SIG-M5 (cell line): ENCODE data around the gene ASIC2.

ENCODE experiments used
- DNase-seq: peaks from one replicate; lab custom pipeline; 2025; lab: John Stamatoyannopoulos, UW

Gene ASIC2

DNA sequence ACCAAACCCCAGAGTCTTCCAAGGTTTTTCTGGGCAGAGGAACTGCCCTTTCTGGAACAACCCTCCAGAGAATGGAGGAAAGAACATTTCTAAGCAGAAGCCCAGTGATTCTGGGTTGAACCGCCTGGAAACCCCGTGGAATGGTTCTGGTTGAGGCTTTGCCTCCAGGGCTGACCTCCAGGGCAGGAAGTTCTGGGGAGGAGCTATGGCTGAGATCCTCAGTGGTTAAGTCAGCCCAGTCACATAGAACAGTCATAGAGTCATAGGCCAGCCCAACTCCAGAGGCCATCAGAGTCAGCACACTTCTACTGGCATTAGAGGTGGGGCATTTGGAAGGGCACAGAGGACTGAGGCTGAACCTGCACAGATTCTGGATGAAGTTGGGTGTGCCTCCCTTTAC, 235.5 kb downstream of the ASIC2 start:
- DNase-seq = no peak

DNA sequence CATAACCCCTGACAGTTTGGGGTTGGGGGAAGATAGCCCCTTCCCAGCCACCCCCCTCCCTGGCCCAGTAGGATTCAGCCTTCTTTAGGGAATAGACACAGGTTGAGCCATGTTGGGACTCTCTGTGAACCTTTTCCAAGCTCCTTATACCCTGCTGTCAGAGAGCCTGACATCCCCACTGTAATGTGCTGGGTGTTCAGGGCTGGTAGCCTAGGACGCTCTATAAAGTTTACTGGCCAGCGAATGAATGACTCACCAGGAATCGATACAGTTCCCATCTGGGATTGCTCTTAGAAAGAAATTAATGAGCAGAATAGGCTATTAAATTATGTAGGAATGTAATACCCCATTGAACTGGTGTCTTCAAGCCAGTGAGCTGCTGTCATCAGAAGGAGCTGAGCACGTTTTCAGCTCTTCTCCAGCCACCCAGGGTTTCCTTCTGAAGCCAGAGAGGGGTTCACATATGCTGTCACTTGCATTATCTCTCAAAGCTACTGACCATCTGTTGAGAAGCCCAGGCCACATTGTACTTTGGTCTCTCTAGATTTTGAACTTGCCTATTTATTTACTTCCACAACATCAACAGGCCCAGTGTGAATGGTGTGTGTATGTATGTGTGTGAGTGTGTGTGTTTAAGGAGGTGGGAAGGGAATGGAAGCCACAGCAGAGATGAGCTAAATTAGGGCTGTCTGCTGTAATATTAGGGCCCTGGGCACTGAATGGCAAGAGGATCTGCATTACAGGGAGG, 236.5 kb downstream of the ASIC2 start:
- DNase-seq = no peak

- DNase-seq = no peak
These were observed 237.3 kb downstream of the ASIC2 start for GRCh38 chr17:33055746-33056145.

GRCh38 chr17:33055171-33055611, 237.9 kb downstream of the ASIC2 start:
- no peak for DNase-seq

DNA sequence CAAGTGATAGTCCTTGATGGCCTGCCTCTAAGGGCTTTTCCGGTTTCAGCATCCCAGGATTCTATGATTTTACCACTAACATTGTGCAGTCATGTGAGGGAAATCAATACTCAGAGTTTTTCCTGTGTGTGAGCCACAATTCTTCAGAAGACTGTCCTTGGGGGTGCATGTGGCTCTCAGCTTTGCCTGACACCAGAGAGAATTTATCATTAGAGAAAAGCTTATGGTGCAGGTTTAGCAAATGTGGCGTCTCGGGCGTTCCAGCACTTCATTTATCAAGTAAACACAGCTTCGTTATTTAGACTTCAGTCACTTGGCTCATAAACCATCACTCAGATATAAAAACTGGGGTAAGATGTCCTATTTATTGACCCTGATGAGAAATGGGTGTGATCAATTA, 238.7 kb downstream of the ASIC2 start:
- no peak for DNase-seq

GRCh38 chr17:33053676-33054075, 239.4 kb downstream of the ASIC2 start:
- no peak for DNase-seq

GRCh38 chr17:33052856-33053255, 240.2 kb downstream of the ASIC2 start:
- no peak for DNase-seq

- no peak for DNase-seq
These were observed 242.4 kb downstream of the ASIC2 start for GRCh38 chr17:33050611-33051140.

GRCh38 chr17:33049781-33050414, 243.2 kb downstream of the ASIC2 start:
- DNase-seq = no peak

DNA sequence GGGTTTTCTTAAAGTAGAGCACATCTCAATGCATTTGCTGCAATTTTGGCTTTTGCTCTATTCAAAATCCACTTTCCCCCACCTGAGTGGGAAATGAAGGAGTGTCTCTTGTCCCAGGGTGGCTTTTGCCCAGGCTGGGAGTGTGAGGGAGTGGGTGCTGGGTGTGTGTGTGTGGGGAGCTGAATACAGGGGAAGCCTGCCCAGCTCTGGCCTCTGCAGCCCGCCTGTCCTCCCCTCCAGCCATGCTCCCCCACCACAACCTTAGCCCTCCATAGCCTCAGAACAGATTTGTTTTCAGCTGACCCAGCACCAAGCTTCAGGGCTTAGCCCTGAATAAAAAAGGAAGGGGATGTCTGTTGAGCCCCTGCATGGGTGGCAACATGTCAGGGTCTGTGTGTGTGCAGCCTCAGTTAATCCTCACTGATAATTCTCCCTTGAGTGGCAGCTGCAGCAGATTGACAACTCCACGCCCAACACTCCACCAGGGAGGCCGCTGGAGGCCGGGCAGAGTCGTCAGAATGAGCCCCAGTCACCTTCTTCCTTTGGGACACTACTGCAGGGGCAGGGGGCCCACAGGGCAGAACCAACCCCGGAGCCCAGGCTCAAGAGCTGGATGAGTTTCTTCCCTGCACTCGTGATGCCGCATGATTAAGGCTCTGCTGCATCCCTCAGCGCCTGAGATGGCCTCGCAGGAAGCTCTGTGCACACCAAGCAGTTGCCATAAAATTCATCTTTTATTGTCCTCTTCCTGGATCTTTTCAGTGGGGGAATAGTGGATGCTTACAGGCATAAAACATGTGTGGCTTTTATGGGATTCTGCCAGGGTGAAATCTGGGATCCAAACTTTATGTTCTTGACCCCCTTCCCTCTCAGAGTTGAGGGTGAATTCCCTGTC, 246.5 kb downstream of the ASIC2 start:
- DNase-seq = no peak

DNA sequence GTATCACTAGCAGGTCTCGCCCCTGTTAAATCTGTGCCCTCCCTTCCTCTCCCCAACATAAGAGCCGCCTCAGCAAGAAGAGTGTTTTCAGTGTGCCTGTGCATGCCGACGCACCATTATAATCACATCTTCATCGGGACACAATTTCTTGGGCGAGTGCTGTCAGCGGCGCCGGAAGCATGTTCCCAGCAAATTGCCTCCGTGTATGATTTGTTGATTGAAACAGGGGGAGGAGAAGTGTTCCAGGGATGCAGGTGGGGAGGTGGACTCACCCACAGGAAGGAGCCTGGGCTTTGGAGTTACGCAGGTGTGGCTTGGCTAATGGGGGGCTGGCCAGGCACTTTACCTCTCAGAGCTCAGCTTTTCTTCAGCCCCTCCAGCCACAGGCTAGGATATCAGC, 247.9 kb downstream of the ASIC2 start:
- no peak for DNase-seq

GRCh38 chr17:33044771-33045170, 248.3 kb downstream of the ASIC2 start:
- DNase-seq = no peak

GRCh38 chr17:33040461-33040860, 252.6 kb downstream of the ASIC2 start:
- DNase-seq = no peak

GRCh38 chr17:33039874-33040273, 253.2 kb downstream of the ASIC2 start:
- DNase-seq = no peak

GRCh38 chr17:33038740-33039139, 254.4 kb downstream of the ASIC2 start:
- DNase-seq = no peak

GRCh38 chr17:33033176-33033575, 259.9 kb downstream of the ASIC2 start:
- no peak for DNase-seq

- no peak for DNase-seq
These were observed 264.3 kb downstream of the ASIC2 start for GRCh38 chr17:33028778-33029177.

GRCh38 chr17:33028061-33028460, 265.0 kb downstream of the ASIC2 start:
- no peak for DNase-seq

GRCh38 chr17:33024688-33025486, 268.2 kb downstream of the ASIC2 start:
- no peak for DNase-seq

DNA sequence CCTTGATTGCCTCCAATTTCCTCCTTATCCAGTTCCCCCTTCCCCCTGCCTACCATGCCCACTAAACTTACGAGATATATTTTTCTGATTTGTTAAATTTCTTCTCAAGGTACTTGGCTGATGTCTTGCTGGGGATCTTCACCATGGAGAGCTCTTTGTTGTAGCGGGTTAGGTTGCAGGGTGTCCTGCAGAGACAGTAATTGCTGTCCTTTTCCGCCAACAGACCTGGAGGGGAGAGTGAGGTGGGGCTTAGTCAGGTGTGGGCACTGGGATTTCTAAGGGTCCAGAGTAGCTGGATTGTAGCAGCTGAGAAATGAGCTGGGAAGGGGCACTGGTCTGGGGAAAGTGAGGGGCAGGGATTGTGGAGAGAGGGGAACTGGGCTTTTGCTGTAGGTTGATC, 269.3 kb downstream of the ASIC2 start:
- no peak for DNase-seq

- DNase-seq = no peak
These were observed 271.2 kb downstream of the ASIC2 start for GRCh38 chr17:33021731-33022408.
